22Rv1 (cell line): Measurements from ENCODE around the gene ITIH2.

Experiments
- ZFX ChIP-seq: fragments of 450-650 bp; IDR thresholded peaks from 2 replicates; pipeline ENCODE4 v1.6.1; 2017; ENCODE audit warnings: antibody characterized with exemption, borderline replicate concordance
- TF ChIP-seq, protein P1 (sequence below): fragments of 450-650 bp; IDR thresholded peaks from 2 replicates; pipeline ENCODE4 v1.5.1; 2017; ENCODE audit warnings: mild to moderate bottlenecking

- TF ChIP-seq, protein P1, sequence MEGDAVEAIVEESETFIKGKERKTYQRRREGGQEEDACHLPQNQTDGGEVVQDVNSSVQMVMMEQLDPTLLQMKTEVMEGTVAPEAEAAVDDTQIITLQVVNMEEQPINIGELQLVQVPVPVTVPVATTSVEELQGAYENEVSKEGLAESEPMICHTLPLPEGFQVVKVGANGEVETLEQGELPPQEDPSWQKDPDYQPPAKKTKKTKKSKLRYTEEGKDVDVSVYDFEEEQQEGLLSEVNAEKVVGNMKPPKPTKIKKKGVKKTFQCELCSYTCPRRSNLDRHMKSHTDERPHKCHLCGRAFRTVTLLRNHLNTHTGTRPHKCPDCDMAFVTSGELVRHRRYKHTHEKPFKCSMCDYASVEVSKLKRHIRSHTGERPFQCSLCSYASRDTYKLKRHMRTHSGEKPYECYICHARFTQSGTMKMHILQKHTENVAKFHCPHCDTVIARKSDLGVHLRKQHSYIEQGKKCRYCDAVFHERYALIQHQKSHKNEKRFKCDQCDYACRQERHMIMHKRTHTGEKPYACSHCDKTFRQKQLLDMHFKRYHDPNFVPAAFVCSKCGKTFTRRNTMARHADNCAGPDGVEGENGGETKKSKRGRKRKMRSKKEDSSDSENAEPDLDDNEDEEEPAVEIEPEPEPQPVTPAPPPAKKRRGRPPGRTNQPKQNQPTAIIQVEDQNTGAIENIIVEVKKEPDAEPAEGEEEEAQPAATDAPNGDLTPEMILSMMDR, result no peak
- TF ChIP-seq ZFX, result no peak
Observed at GRCh38 chr10:7787150-7787856, 84.2 kb downstream of the ITIH2 start.
